ENCODE results near the gene TMEM238. TPM values are rescaled to one million over a fixed set of nuclear protein-coding genes. Genes with fewer than 3 reads are reported as not detected.

TMEM238 gene
- total and polyA plus RNA-seq, 8 donors, result 0.48 to 33.9 (median 1.1) TPM

DNA sequence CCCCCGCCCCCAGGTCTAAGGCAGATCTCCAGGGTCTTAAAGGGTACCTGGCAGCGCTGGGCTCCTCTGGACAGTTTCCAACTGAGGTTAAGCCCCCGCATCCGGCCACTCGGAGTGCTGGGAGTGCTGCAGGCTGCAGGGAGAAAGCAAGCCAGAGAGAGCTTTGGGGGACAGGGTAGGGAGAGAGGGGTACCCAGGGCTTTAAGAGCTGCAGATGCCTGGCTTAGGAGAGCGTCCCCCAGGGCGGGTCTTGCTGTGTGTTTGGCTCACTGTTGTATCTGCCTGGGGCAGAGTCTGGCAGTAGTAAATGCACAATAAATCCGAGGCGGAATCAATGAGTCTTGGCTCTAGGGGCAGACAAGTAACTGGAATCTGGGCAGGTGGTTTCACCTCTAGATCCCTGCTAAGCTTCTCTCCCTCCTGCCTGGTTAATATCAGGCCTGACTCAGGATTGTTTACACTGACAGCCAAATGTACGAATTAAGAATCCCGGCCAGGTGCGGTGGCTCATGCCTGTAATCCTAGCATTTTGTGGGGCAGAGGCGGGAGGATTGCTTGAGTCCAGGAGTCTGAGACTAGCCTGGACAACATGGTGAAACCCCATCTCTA lies 28.8 kb downstream of the TMEM238 start:
- no peaks in the 10 kb centered on the region for H3K9me3 ChIP-seq
- peaks cover 27 to 84% of the 10 kb centered on the region in 2 donors for H3K27me3 ChIP-seq
- H3K4me1 ChIP-seq, result peaks cover 7 to 16% of the 10 kb centered on the region in 2 donors

DNA sequence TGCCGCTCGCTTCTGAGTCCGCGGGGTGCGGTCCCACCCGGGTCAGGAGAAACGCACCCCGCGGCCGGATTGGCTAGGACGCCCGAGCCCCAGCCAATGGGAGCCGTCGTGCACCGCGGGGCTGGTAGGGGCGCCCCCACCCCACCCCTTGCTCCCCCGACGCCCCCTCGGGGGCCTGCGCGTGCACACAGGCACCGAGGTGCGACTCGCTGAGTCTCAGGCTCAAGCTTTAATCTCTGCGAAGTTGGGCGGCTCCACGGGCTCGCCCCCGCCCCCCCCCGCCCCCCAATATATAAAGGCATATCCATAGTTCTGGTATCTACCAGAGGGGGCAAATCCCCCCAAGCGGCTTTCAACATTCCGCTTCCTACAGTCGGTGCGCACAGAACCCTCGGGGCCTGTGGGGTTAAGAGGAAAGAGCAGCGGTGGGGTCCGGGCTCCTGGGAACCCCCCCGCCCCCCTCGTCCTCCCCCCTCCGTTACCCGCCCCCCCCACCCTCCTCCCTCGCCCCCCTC lies 29.3 kb downstream of the TMEM238 start, which contains the start of gene COX6B2:
TSS of gene COX6B2 (minus strand) at position 22 of the 515 bp plus-strand sequence. CDS start 198 bp downstream, outside the sequence.
- Histone ChIP-seq H3K4me1 (peaks cover 7 to 16% of the 10 kb centered on the region in 2 donors), H3K36me3 (no peaks in the 10 kb centered on the region), H3K27me3 (peaks cover 27 to 89% of the 10 kb centered on the region in 2 donors), H3K4me3 (peak within 1 kb of the TSS; percentile 30 to 40), H3K9me3 (no peaks in the 10 kb centered on the region), H3K27ac (no peak within 1 kb of the TSS)
- intact Hi-C loops (cut with DNase I), result no loop called here
- TF ChIP-seq, protein P1, sequence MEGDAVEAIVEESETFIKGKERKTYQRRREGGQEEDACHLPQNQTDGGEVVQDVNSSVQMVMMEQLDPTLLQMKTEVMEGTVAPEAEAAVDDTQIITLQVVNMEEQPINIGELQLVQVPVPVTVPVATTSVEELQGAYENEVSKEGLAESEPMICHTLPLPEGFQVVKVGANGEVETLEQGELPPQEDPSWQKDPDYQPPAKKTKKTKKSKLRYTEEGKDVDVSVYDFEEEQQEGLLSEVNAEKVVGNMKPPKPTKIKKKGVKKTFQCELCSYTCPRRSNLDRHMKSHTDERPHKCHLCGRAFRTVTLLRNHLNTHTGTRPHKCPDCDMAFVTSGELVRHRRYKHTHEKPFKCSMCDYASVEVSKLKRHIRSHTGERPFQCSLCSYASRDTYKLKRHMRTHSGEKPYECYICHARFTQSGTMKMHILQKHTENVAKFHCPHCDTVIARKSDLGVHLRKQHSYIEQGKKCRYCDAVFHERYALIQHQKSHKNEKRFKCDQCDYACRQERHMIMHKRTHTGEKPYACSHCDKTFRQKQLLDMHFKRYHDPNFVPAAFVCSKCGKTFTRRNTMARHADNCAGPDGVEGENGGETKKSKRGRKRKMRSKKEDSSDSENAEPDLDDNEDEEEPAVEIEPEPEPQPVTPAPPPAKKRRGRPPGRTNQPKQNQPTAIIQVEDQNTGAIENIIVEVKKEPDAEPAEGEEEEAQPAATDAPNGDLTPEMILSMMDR (IDR thresholded peaks at IDR 0.05), result no peak
- DNase-seq (peak in 1 of 4 donors; percentile 81), ATAC-seq (no peak)

More for the DNA sequence above, 28.8 kb downstream of the TMEM238 start:
- ATAC-seq (no peak), DNase-seq (no peak)
- intact Hi-C loops (cut with DNase I), result no loop called here
- no peaks in the 10 kb centered on the region for H3K36me3 ChIP-seq
- H3K4me3 ChIP-seq, result no peak overlapping the region
- TF ChIP-seq, protein P1 (IDR thresholded peaks at IDR 0.05), result no peak
- no peak overlapping the region for H3K27ac ChIP-seq

- no peak overlapping the region for H3K27ac ChIP-seq
- intact Hi-C loops (cut with DNase I), result no loop called here
- TF ChIP-seq, protein P1 (IDR thresholded peaks at IDR 0.05), result no peak
- ATAC-seq (peak; percentile 96), DNase-seq (peak in 2 of 4 donors; percentile 74 to 91)
- H3K27me3 ChIP-seq, result peaks cover 27 to 89% of the 10 kb centered on the region in 2 donors
- H3K36me3 ChIP-seq, result no peaks in the 10 kb centered on the region
- no peaks in the 10 kb centered on the region for H3K9me3 ChIP-seq
- H3K4me1 ChIP-seq, result peaks cover 7 to 16% of the 10 kb centered on the region in 2 donors
- peak overlapping the region; percentile 30 to 40 for H3K4me3 ChIP-seq
Observed at GRCh38 chr19:55353803-55354697, 30.0 kb downstream of the TMEM238 start.

- ATAC-seq (no peak), DNase-seq (no peak)
- H3K36me3 ChIP-seq, result no peaks in the 10 kb centered on the region
- peak overlapping the region; percentile 30 to 40 for H3K4me3 ChIP-seq
- H3K27ac ChIP-seq, result no peak overlapping the region
- H3K27me3 ChIP-seq, result peaks cover 27 to 85% of the 10 kb centered on the region in 2 donors
- TF ChIP-seq, protein P1 (IDR thresholded peaks at IDR 0.05), result no peak
- peaks cover 7 to 16% of the 10 kb centered on the region in 2 donors for H3K4me1 ChIP-seq
- no peaks in the 10 kb centered on the region for H3K9me3 ChIP-seq
- intact Hi-C loops (cut with DNase I), result no loop called here
Observed at GRCh38 chr19:55353356-55353802, 30.7 kb downstream of the TMEM238 start.

Data from left lung (tissue), 10 donors.